Activated T-helper 1 cell treated with anti-CD3 and anti-CD28 coated beads, Interleukin-12 subunit alpha, Interleukin-12 subunit beta, Interleukin-2, Interleukin-4 antibody, amounts not matched to agents 30 ng/mL and 10 ng/mL and 1 ng/mL, durations not matched to agents 14 hours and 24 hours and 36 hours (primary cell): ENCODE measurements around the gene TM6SF1. TPM values are rescaled to one million over a fixed set of nuclear protein-coding genes. Genes with fewer than 3 reads are reported as not detected.

Source experiments
- DNase-seq: peaks from one replicate; pipeline ENCODE4 v3.0.0; 2021; ENCODE audit warnings: low spot score
- H3K27ac Mint-ChIP-seq: one replicate; pipeline ENCODE4 v1.8.0; 2021; ENCODE audit warnings: mild to moderate bottlenecking, mixed read lengths
- H3K27me3 Mint-ChIP-seq: one replicate; pipeline ENCODE4 v1.8.0; 2022; ENCODE audit warnings: mild to moderate bottlenecking, moderate library complexity, mixed read lengths; ENCODE audit not compliant: insufficient read depth
- H3K36me3 Mint-ChIP-seq: one replicate; pipeline ENCODE4 v1.8.0; 2021; ENCODE audit warnings: low read depth, mixed read lengths
- H3K4me1 Mint-ChIP-seq: one replicate; pipeline ENCODE4 v1.8.0; 2021; ENCODE audit warnings: low read depth, mixed read lengths
- H3K4me3 Mint-ChIP-seq: one replicate; pipeline ENCODE4 v1.8.0; 2021; ENCODE audit warnings: mild to moderate bottlenecking, moderate library complexity, mixed read lengths
- H3K9me3 Mint-ChIP-seq: one replicate; pipeline ENCODE4 v1.8.0; 2021; ENCODE audit warnings: mixed read lengths
- intact Hi-C: fragments of 100-400 bp; cut with micrococcal nuclease; formaldehyde crosslinking; loops from one replicate; pipeline ENCODE4 v1.15.1; 2024
- total RNA-seq: library from RNA; stranded (reverse); gene quantifications from 2 replicates; pipeline ENCODE4 v1.2.3, GENCODE V29; 2022

TM6SF1 gene
- total RNA-seq, 1 donor from 2014 or later: 4.5 TPM

DNA sequence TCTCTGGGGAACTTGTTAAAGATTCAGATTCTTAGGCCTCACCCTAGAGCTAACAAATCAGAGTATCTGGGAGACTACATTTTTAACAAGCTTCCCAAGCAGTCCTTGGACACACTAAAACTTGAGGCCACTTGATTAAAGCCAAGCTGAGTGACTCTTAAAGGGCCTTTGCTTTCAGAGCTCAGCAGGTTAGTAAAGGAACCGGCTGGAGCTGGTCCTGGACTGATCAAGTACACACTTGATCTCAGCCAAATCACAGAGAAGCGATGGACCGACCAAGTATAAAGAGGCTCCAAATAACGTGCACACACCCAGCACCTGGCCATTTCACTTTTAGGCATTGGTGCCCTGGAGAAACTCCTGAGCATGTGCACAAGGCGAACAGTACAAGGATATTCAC lies 12.9 kb upstream of the TM6SF1 start:
- Mint-ChIP-seq H3K4me3 (no peak overlapping the region), H3K36me3 (no peaks in the 10 kb centered on the region), H3K27me3 (peaks cover 29% of the 10 kb centered on the region), H3K4me1 (peaks cover 7% of the 10 kb centered on the region), H3K27ac (no peak overlapping the region), H3K9me3 (peaks cover 16% of the 10 kb centered on the region)
- DNase-seq: no peak
- intact Hi-C loops: no loop called here

DNA sequence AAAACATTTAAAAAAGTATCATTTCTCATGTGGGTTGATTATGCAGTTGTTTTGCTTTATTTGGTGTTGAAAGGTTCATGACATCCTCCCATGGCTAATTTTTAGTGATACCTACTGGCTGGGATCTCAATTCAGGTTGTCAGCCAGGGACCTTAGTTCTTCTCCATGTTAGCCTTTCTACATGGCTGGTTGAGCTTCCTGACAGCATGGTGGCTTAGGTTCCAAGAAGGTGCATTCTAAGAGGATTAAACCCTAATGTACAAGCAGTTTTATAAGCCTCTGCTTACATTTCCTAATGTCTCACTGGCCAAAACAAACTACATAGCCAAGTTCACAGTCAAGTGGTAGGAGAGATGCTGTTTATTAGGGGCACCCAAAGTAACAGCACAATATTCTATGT lies 9.4 kb upstream of the TM6SF1 start:
- H3K9me3 Mint-ChIP-seq: peaks cover 16% of the 10 kb centered on the region
- DNase-seq: no peak
- no peaks in the 10 kb centered on the region for H3K36me3 Mint-ChIP-seq
- no peak overlapping the region for H3K27ac Mint-ChIP-seq
- no peak overlapping the region for H3K4me3 Mint-ChIP-seq
- H3K4me1 Mint-ChIP-seq: no peaks in the 10 kb centered on the region
- H3K27me3 Mint-ChIP-seq: peaks cover 48% of the 10 kb centered on the region
- intact Hi-C loops: no loop called here

DNA sequence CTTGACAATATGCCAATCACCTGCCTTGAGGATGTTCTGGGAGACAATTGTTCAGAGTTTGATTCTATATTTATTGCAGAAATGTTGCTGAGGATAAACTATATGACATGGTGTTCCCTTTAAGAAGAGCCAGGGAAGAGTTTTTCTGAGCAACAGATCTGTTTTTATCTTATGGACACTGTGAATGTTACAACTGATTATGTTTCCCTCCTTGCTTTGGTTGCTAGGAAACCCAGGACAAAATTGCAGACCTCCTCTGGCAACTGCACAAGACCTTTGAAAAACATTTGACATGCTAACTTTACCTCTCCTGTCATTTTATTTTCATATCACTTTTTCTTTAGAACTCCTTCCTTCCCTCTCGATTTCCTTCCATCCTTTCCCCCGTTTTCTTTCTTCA lies 8.2 kb upstream of the TM6SF1 start:
- peaks cover 48% of the 10 kb centered on the region for H3K27me3 Mint-ChIP-seq
- no peak overlapping the region for H3K4me3 Mint-ChIP-seq
- no peaks in the 10 kb centered on the region for H3K36me3 Mint-ChIP-seq
- no peaks in the 10 kb centered on the region for H3K4me1 Mint-ChIP-seq
- peaks cover 16% of the 10 kb centered on the region for H3K9me3 Mint-ChIP-seq
- no peak overlapping the region for H3K27ac Mint-ChIP-seq
- DNase-seq: no peak
- intact Hi-C loops: no loop called here

DNA sequence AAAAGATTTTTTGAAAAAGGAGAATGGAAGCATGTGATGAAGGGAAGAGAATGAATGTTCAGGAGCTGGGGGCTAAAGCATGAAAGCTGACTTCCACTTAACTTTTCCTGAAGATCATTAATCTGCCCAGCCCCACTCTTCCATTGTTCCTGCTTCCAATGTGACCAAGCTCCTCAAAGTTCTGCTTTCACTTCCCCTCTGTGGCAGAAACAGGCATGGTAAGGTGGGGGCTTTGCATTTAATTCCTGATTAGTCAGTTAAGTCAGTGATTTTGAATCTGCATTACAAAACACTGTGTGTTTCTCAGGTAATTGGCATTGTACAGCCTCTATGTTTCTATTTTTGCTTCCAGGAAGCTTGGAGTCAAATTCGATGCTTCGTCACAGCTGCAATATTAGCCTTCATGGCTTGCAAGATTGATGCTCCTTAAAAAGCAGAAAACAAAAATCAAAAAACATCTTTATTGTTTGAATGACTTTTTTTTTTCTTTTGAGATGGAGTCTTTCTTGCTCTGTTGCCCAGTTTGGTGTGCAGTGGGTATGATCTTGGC lies 7.3 kb upstream of the TM6SF1 start:
- DNase-seq: no peak
- Mint-ChIP-seq H3K27ac (no peak overlapping the region), H3K4me1 (no peaks in the 10 kb centered on the region), H3K4me3 (no peak overlapping the region), H3K36me3 (no peaks in the 10 kb centered on the region), H3K9me3 (peaks cover 16% of the 10 kb centered on the region), H3K27me3 (peaks cover 46% of the 10 kb centered on the region)
- intact Hi-C loops: no loop called here

DNA sequence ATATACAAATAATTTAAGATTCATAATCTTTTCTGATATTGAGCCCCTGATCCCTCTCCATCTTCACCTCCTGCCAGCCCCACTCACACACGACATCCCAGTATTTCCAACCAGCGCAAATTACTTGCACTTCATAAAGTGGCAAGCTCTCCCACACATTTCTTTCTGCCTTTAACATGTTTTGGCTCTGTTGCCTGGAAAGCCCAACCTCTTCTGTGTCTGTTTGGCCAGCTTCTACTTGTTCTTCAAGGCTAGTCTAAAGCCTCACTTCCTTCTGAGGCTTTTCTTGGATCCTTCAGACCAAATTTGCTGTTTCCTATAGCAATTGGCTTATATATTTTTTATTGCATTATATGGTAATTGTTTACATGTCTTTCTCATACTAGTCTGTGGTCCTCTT lies 5.1 kb upstream of the TM6SF1 start:
- H3K27me3 Mint-ChIP-seq: peaks cover 52% of the 10 kb centered on the region
- intact Hi-C loops: no loop called here

DNA sequence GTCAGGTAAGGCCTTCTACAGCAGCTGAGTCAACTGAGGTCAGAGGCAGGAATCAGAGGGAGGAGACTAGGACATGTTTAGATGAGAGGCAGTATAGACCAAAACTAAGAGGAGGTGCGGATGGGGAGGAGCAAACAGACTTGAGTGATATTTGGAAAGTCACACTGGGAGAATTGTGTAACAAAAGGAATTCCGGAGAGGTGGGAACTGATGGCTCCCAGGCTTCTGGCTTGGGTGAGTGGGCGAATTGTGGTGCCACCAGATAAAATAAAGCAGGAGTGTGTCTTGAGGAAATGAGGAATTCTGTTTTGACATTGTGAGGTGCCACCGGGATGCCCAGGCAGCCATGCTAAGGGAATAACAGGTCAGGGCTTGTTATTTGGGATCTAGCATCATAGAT lies 3.3 kb upstream of the TM6SF1 start:
- intact Hi-C loops: no loop called here
- H3K27me3 Mint-ChIP-seq: peaks cover 37% of the 10 kb centered on the region
- no peak for DNase-seq
- no peak overlapping the region for H3K4me3 Mint-ChIP-seq
- H3K36me3 Mint-ChIP-seq: no peaks in the 10 kb centered on the region
- H3K9me3 Mint-ChIP-seq: no peaks in the 10 kb centered on the region
- no peak overlapping the region for H3K27ac Mint-ChIP-seq
- peaks cover 17% of the 10 kb centered on the region for H3K4me1 Mint-ChIP-seq

More for the DNA sequence above, 5.1 kb upstream of the TM6SF1 start:
- Mint-ChIP-seq H3K4me1 (peaks cover 5% of the 10 kb centered on the region), H3K27ac (no peak overlapping the region), H3K36me3 (no peaks in the 10 kb centered on the region), H3K4me3 (no peak overlapping the region), H3K9me3 (peaks cover 10% of the 10 kb centered on the region)
- no peak for DNase-seq

DNA sequence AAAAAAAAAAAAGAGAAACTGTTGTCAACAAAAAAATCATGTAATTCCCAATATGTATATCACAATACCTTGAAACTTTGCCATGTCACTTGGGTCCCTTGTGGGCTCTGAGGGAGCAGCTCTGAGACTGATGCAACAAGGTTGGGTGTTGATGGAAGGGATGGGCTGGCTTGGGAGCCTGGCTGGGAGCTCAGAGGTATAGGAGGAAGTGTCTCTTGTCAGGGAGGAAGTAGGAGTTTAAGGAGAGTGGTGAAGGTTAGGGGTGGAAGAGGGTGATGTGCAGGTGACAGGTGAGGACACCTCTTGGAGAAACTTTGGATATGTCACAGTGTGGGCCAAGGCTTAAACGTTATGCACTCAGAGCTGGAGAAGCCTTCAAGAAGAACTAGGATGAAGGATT lies 2.0 kb upstream of the TM6SF1 start:
- Mint-ChIP-seq H3K36me3 (peaks cover 4% of the 10 kb centered on the region), H3K27ac (no peak overlapping the region), H3K4me1 (peaks cover 30% of the 10 kb centered on the region), H3K9me3 (no peaks in the 10 kb centered on the region), H3K27me3 (peaks cover 28% of the 10 kb centered on the region), H3K4me3 (peak overlapping the region; percentile 53)
- DNase-seq: no peak
- intact Hi-C loops: no loop called here

DNA sequence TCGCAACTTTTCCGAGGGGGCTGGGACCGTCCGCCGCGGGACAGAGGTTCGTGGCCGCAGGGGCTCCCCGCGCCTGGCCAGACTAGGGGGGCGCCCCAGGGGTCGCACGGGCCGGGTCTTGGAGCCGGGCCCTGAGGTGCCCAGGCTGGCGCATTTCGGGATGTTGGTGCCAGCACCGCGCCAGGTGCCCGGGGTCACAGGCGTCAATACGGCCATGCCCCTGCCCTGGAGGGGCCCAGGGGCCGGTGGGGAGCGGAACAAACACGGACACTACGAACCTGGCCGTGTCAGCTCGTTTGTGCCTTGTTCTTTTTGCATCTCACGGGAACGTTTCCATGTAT lies 366 bp downstream of the TM6SF1 start:
- Mint-ChIP-seq H3K36me3 (peaks cover 12% of the 10 kb centered on the region), H3K4me3 (peak overlapping the region; percentile 94), H3K27ac (peak overlapping the region; percentile 86), H3K4me1 (peaks cover 44% of the 10 kb centered on the region), H3K27me3 (peaks cover 11% of the 10 kb centered on the region), H3K9me3 (no peaks in the 10 kb centered on the region)
- intact Hi-C loops: loop anchor here (1.0 to 2.0 kb wide), 5 partner anchors 41 to 101 kb away; partner anchors contain the start of genes BTBD1 and C15orf40
- no peak for DNase-seq

DNA sequence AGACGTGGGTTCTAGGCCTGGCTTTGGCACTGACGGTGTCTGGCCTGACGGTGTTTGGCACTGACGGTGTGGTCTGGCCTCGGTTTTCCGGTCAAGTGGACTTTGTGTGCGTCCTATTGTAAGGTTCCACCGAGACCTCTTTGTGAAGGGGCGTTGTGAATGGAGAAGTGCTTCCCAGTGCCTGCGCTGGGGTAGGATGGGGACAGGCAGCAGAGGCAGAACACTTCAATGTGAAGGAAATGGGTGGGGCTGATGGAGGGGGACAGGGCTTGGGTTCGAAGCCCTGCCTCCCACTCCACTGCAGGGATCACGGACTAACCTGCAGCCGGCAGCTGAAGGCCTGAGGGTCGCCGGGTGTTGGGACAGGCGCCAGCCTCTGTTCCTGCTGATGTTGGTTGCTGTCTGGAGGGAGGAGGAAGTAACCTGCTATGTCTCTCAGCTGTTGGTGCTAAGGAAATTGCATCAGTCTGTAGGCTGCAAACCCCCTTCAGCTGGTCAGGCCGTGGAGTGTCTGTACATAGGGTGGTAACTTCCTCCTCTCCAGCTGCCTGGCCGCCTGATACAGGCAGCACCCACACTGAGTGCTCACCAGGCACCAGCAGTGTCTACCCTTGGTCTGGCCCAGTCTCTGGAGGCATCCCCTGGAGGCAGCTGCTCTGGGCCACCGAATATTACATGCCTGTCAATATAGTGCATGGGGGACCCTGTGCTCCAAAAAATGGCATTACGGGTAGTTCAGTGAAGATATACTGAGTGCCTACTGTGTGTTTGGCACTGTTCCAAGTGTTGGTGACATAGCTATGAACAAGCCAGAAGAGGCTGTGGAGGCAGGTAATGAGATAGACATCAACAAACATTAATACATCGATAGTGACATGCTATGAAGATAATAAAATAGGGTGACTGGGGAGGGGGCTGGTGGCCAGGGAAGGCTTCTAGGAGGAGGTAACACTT lies 1.1 kb downstream of the TM6SF1 start:
- H3K36me3 Mint-ChIP-seq: peaks cover 13% of the 10 kb centered on the region
- peak overlapping the region; percentile 94 for H3K4me3 Mint-ChIP-seq
- no peaks in the 10 kb centered on the region for H3K9me3 Mint-ChIP-seq
- peak; percentile 27 for DNase-seq
- H3K27me3 Mint-ChIP-seq: peaks cover 11% of the 10 kb centered on the region
- intact Hi-C loops: loop anchor here (1.0 to 2.0 kb wide), 3 partner anchors 41 to 100 kb away; partner anchors contain the start of gene BTBD1
- H3K27ac Mint-ChIP-seq: peak overlapping the region; percentile 86
- H3K4me1 Mint-ChIP-seq: peaks cover 44% of the 10 kb centered on the region

DNA sequence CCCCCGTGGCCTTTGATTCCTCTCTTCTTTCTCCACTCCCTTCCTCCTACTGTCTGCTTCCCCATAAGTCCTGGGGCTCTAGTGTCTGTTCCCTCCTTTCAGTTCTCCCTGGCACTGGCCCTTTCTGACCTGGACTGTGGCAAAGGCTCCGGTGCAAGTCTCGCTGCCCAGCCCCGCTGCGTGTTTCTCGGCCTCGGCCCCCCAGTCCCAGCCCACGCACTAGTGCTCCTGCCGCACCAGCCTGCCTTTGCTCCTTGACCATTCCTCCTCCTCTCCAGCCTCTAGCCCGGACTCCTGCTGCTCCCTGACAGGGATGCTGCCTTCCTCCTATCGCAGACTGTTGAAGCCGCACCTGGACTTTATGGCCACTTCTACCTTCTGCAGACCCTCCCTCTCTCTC lies 2.1 kb downstream of the TM6SF1 start:
- intact Hi-C loops: loop anchor here (2.0 kb wide), 2 partner anchors 53 to 99 kb away; no protein-coding TSS in a partner anchor
- Mint-ChIP-seq H3K36me3 (peaks cover 16% of the 10 kb centered on the region), H3K4me3 (peak overlapping the region; percentile 45), H3K4me1 (peaks cover 44% of the 10 kb centered on the region), H3K27ac (no peak overlapping the region), H3K27me3 (peaks cover 11% of the 10 kb centered on the region), H3K9me3 (no peaks in the 10 kb centered on the region)
- no peak for DNase-seq

DNA sequence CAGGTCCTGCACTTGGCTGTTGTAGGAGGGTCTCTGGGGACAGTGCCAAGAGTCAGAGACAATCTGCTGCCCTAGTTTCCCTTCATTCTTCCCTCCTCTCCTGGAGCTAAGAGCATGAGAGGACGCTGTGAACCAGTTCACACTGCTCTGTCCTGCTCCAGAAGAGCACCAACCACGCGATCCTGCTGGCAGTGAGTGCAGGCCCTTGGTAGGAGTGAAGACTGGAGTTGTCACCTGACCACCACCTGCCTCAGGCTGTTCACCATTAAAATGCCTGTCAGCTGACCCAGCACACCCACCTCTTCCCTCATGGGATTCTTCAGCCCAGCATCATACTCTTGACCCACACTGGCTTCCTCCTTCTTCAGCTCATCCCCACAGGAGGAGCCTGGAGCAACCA lies 2.9 kb downstream of the TM6SF1 start:
- Mint-ChIP-seq H3K27ac (no peak overlapping the region), H3K27me3 (peaks cover 10% of the 10 kb centered on the region), H3K4me1 (peaks cover 44% of the 10 kb centered on the region), H3K36me3 (peaks cover 18% of the 10 kb centered on the region), H3K9me3 (no peaks in the 10 kb centered on the region), H3K4me3 (peak overlapping the region; percentile 45)
- intact Hi-C loops: no loop called here
- DNase-seq: no peak

DNA sequence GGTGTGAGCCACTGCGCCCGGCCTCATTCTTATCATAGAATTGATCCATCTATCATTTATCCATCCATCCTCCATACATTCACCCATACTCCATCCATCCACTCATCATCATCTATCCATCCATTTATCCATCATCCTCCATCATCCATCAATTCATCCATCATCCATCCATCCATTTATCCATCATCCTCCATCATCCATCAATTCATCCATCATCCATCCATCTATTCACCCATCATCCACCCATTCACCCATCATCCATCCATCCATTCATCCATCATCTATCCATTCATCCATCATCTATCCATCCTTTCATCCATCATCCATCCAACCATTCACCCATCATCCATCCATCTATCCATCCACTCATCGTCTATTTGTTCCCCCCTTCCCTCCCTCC lies 3.7 kb downstream of the TM6SF1 start:
- Mint-ChIP-seq H3K9me3 (no peaks in the 10 kb centered on the region), H3K27ac (peak overlapping the region; percentile 16), H3K4me3 (no peak overlapping the region), H3K36me3 (peaks cover 23% of the 10 kb centered on the region), H3K27me3 (peaks cover 5% of the 10 kb centered on the region), H3K4me1 (peaks cover 44% of the 10 kb centered on the region)
- DNase-seq: no peak
- intact Hi-C loops: no loop called here

DNA sequence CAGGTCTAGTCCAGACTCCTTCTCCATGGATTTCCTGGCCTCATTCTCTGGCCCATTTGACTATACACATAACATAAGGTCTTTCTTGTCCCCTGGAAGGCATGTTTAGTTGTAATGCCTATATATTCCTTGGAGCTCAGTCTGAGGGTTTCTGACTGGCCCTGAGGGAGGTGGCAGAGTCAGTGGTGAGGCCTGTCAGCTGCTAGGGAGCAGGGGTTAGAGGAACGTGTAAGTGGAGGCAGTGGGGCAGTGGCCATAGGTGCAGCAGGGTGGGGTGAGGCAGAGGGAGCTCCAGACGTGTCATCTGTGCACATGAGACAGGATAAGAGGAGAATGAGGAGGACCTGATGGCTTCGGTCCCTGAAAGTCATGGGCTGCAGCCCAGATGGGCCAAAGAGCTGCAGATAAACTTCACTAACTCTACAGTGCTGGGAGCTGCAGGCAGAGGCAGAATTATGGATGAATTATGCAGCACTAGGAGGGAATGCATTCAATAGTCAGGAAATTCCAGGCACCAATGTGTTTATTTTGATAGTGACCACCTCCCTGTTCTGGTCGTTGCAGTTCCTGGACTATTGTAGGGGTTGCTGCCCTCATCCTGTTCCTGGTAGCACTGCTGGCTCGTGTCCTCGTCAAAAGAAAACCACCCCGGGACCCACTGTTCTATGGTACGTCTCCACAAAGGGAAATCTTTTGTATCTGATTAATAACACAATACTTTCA lies 4.9 kb downstream of the TM6SF1 start:
- no peak overlapping the region for H3K4me3 Mint-ChIP-seq
- H3K27me3 Mint-ChIP-seq: no peaks in the 10 kb centered on the region
- no peak overlapping the region for H3K27ac Mint-ChIP-seq
- peaks cover 39% of the 10 kb centered on the region for H3K4me1 Mint-ChIP-seq
- peaks cover 23% of the 10 kb centered on the region for H3K36me3 Mint-ChIP-seq
- no peaks in the 10 kb centered on the region for H3K9me3 Mint-ChIP-seq
- intact Hi-C loops: no loop called here
- no peak for DNase-seq
